Epithelial cell of proximal tubule (primary cell): Measurements from ENCODE around the gene FAM193B. TPM values are rescaled to one million over a fixed set of nuclear protein-coding genes. Genes with fewer than 3 reads are reported as not detected.

Experiments
- DNase-seq: peaks from one replicate; pipeline ENCODE4 v3.0.0-alpha.2; 2011; ENCODE audit warnings: low read depth
- H3K4me3 ChIP-seq: 2 replicates; pipeline ENCODE4 v1.5.1; 2011; ENCODE audit warnings: low read depth, mild to moderate bottlenecking, low read length
- CTCF ChIP-seq: conservative IDR thresholded peaks from 2 replicates; pipeline ENCODE4 v1.5.1; 2012; ENCODE audit warnings: low read depth, mild to moderate bottlenecking, low read length
- total RNA-seq: library from RNA; depleted of rRNA; stranded (reverse); fragments of >200 nt; gene quantifications from 2 replicates; pipeline ENCODE4 v1.2.3, GENCODE V29; 2015

FAM193B gene
- total RNA-seq, 1 donor from 2014 or later, result 36.4 TPM

DNA sequence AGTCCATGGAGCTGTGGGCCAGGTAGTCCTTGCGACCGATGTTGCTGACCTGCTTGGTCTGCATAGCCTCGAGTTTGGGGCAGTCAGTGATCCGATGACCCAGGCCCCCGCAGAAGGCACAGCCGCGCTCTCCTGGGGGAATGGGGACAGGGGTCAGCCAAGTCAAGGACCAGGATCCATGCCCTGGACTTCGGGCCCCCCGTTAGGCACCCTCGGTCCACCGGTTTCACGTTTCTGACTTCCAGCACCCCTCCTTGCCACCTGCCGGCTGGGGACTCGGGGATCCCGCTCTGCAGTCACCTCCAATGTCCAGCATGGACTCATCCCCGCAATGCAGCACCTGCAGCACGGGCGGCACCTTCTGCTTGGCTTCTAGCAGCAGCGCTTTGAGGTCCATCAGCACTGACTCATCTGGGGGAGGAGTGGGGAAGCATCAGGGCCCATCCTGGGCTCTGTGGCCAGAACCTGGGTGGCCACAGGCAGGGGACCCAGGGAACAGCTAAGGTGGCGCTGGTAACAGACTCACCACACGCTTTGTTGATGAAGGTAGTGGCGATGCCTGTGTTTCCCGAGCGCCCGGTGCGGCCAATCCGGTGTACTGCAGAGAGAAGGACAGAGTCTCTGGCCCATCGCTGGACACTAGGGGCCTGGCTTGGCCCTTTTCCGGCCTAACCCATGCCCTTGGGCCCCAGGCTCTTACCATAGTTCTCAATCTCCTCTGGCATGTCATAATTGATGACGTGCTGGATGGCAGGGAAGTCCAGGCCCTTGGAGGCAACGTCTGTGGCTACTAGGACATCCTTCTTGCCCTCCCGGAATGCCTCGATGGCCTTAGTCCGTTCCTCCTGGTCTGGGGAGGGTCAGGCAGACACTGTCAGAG is 42.3 kb downstream of the FAM193B start:
- DNase-seq, result no peak
- no peak for TF ChIP-seq CTCF
- H3K4me3 ChIP-seq, result no peak overlapping the region

DNA sequence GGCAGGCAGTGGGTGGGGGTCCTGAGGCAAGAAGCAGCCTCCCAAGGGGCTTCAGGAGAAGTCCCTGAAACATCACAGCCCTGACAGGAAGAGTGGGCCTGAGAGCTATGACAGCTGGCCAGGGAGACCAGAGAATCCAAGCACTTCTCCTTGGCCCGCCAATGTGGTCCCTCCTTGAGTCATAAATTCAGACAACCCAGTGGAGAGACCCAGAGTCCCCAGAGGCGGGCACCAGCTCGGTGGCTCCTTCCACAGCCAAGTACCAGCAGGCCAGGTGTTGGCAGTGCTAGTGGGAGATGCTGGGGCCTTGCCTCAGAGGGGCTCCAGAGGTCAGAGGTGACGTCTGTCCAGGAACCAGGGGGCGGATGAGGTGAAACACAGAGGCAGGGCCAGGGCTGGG is 43.2 kb downstream of the FAM193B start:
- no peak for DNase-seq
- TF ChIP-seq CTCF, result no peak
- no peak overlapping the region for H3K4me3 ChIP-seq

- no peak overlapping the region for H3K4me3 ChIP-seq
- DNase-seq, result no peak
- no peak for TF ChIP-seq CTCF
These were observed 43.8 kb downstream of the FAM193B start for GRCh38 chr5:177510567-177511053.

DNA sequence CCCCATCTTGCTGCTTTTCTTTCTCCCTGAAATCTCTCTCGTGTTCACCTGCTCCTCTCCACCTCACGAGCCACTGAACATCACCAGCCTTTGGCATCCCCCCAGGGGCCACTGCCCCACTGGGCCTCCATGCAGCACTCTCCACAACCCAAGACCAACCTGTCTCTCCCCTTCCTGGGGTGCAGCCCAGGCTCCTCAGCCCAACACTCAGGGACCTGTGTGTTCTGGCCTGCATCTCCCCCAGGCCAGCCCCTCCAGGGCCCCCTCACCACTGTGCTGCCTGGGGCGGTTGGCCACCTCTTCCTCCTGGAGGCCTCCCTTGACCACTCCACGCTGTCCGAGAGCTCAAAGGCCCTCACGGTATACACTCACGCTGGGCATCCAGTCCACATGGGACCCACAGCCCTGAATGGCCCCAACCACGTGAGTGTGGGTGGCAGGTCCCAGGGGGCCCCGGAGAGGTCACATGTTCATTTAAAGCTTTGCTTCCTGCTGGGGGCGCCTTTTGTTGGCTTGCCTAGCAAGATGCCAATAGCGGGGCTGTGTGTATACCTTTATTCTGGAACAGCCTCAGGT is 44.3 kb downstream of the FAM193B start:
- no peak for DNase-seq
- TF ChIP-seq CTCF, result no peak
- H3K4me3 ChIP-seq, result no peak overlapping the region

DNA sequence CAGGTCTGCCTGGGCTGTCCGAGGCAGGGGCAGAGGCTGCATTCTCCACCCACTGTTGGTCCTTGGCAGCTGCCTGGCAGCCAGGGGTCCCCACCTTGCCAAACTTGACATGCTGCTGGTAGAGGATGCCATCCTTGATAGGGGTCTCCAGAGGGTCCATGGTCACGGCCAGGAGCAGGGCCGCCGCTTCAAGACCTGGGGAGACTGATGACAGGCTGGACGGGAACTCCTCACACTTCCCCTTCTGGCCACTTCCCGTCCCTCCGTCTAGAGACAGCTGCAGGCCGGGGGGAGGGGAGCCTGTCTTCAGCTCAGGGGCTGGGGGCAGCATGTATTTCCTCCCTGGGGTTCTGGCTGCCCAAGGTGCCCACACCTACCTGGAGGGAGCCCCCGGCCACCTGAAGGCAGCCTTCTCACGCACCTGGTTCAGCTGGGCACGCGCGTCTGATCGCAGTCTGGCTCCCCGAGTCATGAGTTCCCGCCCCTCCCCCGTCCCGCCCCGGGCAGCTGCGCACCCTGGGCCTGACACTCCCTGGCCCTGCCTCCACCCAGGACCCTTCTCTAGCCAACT is 44.9 kb downstream of the FAM193B start, which contains the start of gene DOK3:
TSS of gene DOK3 (minus strand) at position 446 of the 571 bp plus-strand sequence. CDS start at position 160, 286 bp downstream.
- no peak for TF ChIP-seq CTCF
- no peak for DNase-seq
- no peak within 1 kb of the TSS for H3K4me3 ChIP-seq

DNA sequence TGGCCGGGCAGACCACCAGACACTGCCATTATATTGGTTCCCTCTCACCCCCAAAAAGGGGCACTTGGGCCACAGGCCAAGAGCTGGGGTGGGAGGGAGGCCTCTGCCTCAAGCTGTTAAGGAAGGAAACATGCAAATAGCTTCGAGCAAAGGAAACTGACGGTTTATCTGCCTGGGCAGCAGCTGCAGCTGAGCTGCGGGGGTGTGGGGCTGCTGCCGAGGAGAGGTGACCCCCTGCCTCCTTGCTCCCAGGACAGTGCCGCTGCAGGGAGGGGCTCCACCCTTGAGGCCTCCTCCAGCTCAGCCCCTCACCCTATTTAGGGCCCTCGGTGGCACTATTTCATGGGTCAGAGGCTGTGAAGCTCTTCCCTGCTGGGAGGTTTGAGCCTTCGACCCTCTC is 45.5 kb downstream of the FAM193B start:
- no peak for DNase-seq
- no peak for TF ChIP-seq CTCF
- no peak overlapping the region for H3K4me3 ChIP-seq
